Brain microvascular endothelial cell (primary cell): ENCODE results near the gene PRIM2.
"Not testable (repeated sequence)": the region's sequence is repeated elsewhere in the genome, so short reads cannot be mapped to it uniquely, and the experiment has no call there.

Experiments used
- DNase-seq: peaks from one replicate; pipeline ENCODE4 v3.0.0-alpha.2; 2020
- H3K27ac ChIP-seq: fragments of 250-450 bp; sonication (Bioruptor Pico); 2 replicates; pipeline ENCODE4 v1.5.1; 2020; ENCODE audit warnings: mild to moderate bottlenecking, moderate library complexity
- H3K27me3 ChIP-seq: fragments of 250-450 bp; sonication (Bioruptor Pico); replicated peaks from 2 replicates; pipeline ENCODE4 v1.5.1; 2020; ENCODE audit warnings: mild to moderate bottlenecking
- H3K36me3 ChIP-seq: fragments of 250-450 bp; sonication (Bioruptor Pico); replicated peaks from 2 replicates; pipeline ENCODE4 v1.5.1; 2020; ENCODE audit warnings: mild to moderate bottlenecking
- H3K4me3 ChIP-seq: 2 replicates; pipeline ENCODE4 v1.5.1; 2011; ENCODE audit warnings: low read depth, mild to moderate bottlenecking, control low read depth, low read length, moderate library complexity
- CTCF ChIP-seq: IDR thresholded peaks from 2 replicates; pipeline ENCODE4 v1.5.1; 2011; ENCODE audit warnings: low read depth, mild to moderate bottlenecking, moderate library complexity, low read length, control low read depth, inconsistent platforms; ENCODE audit errors: missing control alignments
- in situ Hi-C: cut with HindIII; loops from 2 replicates; pipeline ENCODE4 v1.10.0; 2017; ENCODE audit warnings: low sequenced_read_pairs, low pct_ligation_motif_present

Gene PRIM2

DNA sequence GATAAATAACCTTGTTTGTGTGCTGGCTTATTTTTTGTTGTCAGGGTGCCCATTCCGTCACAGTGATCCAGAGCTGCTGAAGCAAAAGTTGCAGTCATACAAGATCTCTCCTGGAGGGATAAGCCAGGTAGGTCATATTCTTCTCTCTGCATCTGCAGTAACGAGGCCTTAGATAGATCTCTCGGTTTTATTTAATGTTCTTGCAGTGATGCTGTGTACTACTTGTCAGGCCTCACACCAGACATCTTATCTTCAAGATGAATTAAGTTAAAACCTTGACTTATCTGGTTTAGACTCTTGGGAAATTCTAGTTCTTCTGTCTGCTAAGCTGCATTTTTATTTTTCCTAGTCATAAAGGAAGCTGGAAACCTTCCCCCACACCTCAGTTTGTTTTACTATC, 288.9 kb downstream of the PRIM2 start:
- H3K27ac ChIP-seq, DNase-seq, H3K4me3 ChIP-seq, H3K27me3 ChIP-seq, in situ Hi-C loops, H3K36me3 ChIP-seq: not testable (repeated sequence)

- in situ Hi-C loops, H3K4me3 ChIP-seq, H3K27ac ChIP-seq, DNase-seq, H3K27me3 ChIP-seq, H3K36me3 ChIP-seq: not testable (repeated sequence)
Measured at GRCh38 chr6:57610612-57611011, 293.2 kb downstream of the PRIM2 start.

DNA sequence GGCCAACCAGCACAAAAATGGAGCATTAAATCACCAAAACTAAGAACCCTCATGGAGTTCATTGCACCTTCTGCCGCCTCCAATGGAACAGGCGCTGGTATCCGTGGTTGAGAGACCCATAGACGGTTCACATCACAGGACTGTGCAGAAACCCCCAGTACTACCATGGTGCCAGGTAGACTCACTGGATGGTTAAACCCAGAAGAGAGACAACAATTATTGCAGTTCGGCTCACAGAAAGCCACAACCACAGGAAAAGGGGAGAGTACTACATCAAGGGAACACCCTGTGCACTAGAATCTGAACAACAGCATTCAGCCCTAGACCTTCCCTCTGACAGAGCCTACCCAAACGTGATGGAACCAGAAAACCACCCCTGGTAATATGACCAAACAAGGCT, 301.5 kb downstream of the PRIM2 start:
- H3K27me3 ChIP-seq, in situ Hi-C loops, H3K27ac ChIP-seq, H3K4me3 ChIP-seq, H3K36me3 ChIP-seq, DNase-seq: not testable (repeated sequence)

- H3K36me3 ChIP-seq, H3K4me3 ChIP-seq, DNase-seq, H3K27ac ChIP-seq, H3K27me3 ChIP-seq, in situ Hi-C loops: not testable (repeated sequence)
Measured at GRCh38 chr6:57631773-57632172, 314.3 kb downstream of the PRIM2 start.

DNA sequence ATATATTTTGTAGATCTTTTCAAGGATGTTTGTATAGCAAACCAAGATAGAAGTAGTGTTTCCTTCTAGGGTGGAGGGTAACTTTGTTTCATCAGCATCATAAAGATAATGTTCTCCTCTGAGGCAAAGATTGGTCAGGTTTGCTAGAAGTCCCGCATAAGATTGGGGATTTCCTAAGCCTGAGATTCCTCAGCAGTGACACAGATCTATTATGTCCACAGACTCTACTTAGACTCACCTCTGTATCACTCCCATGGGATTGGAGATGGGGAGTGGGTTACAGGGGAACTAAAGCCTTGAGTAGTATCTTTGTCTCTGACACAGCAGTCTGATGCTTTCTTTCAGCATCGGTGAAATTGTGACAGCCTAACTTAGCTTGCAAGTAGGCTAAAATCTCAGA, 341.1 kb downstream of the PRIM2 start:
- H3K27me3 ChIP-seq, H3K36me3 ChIP-seq, H3K4me3 ChIP-seq, H3K27ac ChIP-seq, in situ Hi-C loops: not testable (repeated sequence)
- peak; percentile 27 for DNase-seq

GRCh38 chr6:57659794-57660193, 342.4 kb downstream of the PRIM2 start:
- H3K27me3 ChIP-seq, DNase-seq, H3K4me3 ChIP-seq, in situ Hi-C loops, H3K36me3 ChIP-seq, H3K27ac ChIP-seq: not testable (repeated sequence)

GRCh38 chr6:57660940-57661339, 343.5 kb downstream of the PRIM2 start:
- H3K27me3 ChIP-seq, in situ Hi-C loops: not testable (repeated sequence)

GRCh38 chr6:57668108-57668507, 350.7 kb downstream of the PRIM2 start:
- H3K36me3 ChIP-seq, DNase-seq, H3K4me3 ChIP-seq, in situ Hi-C loops, H3K27ac ChIP-seq, H3K27me3 ChIP-seq: not testable (repeated sequence)

More at GRCh38 chr6:57660940-57661339, 343.5 kb downstream of the PRIM2 start:
- not testable (repeated sequence) for DNase-seq, H3K36me3 ChIP-seq, H3K4me3 ChIP-seq, H3K27ac ChIP-seq

- H3K27ac ChIP-seq, in situ Hi-C loops, H3K4me3 ChIP-seq: not testable (repeated sequence)
Measured at GRCh38 chr6:57671237-57671636, 353.8 kb downstream of the PRIM2 start.

DNA sequence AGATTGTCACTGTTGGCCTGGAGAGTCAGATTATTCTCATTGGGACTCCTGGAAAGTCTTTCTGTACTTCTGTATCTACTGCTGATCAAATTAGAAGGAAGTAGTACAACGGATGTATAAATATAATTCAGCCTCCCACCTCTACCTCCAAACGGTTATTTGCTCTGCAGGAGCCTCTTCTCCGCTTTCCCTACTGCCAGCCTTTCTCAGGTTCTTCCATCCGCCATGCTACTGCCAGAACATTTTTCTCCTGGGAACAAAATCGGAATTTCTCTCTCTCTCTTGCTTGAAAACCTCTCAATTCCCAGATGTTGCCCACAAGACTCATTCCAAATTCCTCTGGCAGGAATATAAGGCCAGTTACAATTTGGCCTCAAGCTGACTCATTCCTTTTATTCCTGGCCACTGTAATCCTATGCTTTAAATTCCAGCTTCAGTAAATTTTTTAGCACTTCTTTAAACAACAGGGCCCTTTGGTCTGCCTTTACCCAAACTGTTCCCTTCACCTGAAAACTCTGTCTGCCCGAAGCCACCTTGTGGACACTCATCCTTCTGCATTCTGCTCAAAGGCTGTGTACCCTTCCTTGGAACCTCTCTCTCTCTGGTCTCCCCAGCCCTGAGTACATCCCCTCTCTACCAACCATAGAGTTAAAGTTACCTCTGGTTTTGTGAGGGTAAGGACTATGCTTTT, 354.7 kb downstream of the PRIM2 start:
- H3K4me3 ChIP-seq, H3K27ac ChIP-seq, in situ Hi-C loops, H3K36me3 ChIP-seq, H3K27me3 ChIP-seq, DNase-seq: not testable (repeated sequence)
- TF ChIP-seq CTCF: peak; percentile 50

More at GRCh38 chr6:57671237-57671636, 353.8 kb downstream of the PRIM2 start:
- H3K27me3 ChIP-seq, DNase-seq, H3K36me3 ChIP-seq: not testable (repeated sequence)
